ENCODE results near the gene DPAGT1.

DNA sequence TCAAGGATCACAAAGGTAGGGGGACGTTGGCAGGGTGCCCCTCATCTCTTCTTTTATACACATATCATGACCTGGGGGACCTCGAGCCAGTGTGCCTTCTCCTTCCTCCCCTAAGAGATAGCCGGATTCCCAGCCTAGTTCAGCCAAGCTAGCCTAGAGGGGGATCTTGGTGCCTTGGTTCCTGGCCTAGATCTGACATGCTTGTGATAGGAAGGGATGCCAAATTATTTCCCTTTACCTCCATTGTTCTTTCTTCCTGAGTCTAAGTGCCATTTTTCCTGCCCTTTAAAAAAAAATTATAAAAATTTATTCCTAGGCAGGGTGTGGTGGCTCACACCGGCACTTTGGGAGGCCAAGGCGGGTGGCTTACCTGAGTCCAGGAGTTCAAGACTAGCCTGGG is 12.7 kb upstream of the DPAGT1 start:
- TF ChIP-seq, protein P1, sequence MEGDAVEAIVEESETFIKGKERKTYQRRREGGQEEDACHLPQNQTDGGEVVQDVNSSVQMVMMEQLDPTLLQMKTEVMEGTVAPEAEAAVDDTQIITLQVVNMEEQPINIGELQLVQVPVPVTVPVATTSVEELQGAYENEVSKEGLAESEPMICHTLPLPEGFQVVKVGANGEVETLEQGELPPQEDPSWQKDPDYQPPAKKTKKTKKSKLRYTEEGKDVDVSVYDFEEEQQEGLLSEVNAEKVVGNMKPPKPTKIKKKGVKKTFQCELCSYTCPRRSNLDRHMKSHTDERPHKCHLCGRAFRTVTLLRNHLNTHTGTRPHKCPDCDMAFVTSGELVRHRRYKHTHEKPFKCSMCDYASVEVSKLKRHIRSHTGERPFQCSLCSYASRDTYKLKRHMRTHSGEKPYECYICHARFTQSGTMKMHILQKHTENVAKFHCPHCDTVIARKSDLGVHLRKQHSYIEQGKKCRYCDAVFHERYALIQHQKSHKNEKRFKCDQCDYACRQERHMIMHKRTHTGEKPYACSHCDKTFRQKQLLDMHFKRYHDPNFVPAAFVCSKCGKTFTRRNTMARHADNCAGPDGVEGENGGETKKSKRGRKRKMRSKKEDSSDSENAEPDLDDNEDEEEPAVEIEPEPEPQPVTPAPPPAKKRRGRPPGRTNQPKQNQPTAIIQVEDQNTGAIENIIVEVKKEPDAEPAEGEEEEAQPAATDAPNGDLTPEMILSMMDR (IDR thresholded peaks at IDR 0.05): no peak
- TF ChIP-seq POLR2A (IDR thresholded peaks at IDR 0.05): no peak
